ENCODE data around the gene TFF1.

DNA sequence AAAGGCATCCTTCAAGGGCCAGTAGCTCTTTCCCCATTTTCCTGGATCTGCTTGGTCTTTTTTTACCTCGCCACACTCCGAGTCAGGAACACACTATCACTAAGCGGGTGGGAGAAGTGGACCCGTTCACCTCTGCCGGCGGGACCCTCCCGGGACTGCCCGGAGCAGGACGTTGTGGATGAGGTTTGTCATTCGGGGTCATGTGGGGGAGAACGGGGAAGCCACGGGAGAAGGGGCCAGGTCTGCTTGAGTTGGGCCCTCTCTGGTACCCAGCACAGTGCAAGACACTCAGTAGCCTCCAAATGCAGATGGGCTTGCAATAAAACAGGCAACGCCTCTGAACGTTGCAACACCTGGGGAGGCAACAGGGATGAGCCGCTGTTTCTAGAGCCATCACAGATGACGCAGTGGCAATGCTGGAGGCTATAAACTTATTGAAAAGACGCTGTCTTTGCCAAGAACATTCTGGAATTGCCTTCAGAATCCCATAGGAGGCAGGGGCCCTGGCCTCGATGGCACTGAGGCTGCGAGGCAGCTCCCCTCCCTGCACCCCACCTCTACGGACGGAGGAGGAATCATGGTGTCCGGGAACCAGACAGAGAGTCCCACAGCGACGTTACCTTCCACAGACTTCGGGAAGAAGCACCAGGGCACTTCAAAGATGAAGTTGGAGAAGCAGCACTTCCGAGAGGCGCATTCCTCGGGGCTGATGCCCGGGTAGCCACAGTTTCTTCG is 19.3 kb downstream of the TFF1 start:
- TF ChIP-seq EZH2phosphoT487 (IDR thresholded peaks at IDR 0.05) (no peak), CTCF (IDR thresholded peaks at IDR 0.05) (no peak)

Measured in neural progenitor cell (in vitro differentiated cells).